ENCODE results near the gene FAM131B.

The FAM131B gene

GRCh38 chr7:143354965-143355364 lies 7.5 kb downstream of the FAM131B start:
- H3K4me3 ChIP-seq (replicated peaks; ENCODE audit: low read depth, low read length), result no peak overlapping the region
- no peak for DNase-seq (ENCODE audit: low read depth)
- TF ChIP-seq, protein P1, sequence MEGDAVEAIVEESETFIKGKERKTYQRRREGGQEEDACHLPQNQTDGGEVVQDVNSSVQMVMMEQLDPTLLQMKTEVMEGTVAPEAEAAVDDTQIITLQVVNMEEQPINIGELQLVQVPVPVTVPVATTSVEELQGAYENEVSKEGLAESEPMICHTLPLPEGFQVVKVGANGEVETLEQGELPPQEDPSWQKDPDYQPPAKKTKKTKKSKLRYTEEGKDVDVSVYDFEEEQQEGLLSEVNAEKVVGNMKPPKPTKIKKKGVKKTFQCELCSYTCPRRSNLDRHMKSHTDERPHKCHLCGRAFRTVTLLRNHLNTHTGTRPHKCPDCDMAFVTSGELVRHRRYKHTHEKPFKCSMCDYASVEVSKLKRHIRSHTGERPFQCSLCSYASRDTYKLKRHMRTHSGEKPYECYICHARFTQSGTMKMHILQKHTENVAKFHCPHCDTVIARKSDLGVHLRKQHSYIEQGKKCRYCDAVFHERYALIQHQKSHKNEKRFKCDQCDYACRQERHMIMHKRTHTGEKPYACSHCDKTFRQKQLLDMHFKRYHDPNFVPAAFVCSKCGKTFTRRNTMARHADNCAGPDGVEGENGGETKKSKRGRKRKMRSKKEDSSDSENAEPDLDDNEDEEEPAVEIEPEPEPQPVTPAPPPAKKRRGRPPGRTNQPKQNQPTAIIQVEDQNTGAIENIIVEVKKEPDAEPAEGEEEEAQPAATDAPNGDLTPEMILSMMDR (IDR thresholded peaks at IDR 0.05; ENCODE audit: low read length, missing control alignments), result no peak

GRCh38 chr7:143354376-143354775 lies 8.1 kb downstream of the FAM131B start:
- no peak for DNase-seq (ENCODE audit: low read depth)
- TF ChIP-seq, protein P1 (IDR thresholded peaks at IDR 0.05; ENCODE audit: low read length, missing control alignments), result no peak

DNA sequence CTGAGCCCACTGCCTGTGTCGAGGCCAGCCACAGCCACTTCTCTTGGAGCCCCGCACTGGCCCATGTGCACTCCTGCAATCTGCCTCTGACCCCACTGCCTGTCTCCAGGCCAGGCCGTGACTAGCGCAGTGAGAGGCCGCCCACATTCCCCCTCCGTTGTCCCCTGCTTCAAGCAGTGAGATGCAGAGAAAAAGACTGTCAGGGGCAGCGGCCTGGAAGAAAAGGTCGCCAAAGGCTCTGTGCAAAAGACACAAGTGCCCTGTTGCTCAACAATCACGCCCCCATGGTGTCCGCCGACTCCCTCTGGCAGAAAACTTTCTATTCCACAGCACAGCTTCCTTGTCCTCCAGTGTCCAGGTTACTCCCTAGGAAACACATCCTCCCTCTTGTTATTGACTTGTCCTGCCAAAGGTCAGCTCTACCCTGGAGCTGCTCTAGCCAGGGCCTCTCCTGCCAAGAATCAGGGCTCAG lies 9.9 kb downstream of the FAM131B start:
- TF ChIP-seq, protein P1 (IDR thresholded peaks at IDR 0.05; ENCODE audit: low read length, missing control alignments), result no peak
- DNase-seq (ENCODE audit: low read depth), result no peak
- no peak overlapping the region for H3K4me3 ChIP-seq (replicated peaks; ENCODE audit: low read depth, low read length)

More at GRCh38 chr7:143354376-143354775, 8.1 kb downstream of the FAM131B start:
- H3K4me3 ChIP-seq (replicated peaks; ENCODE audit: low read depth, low read length), result no peak overlapping the region

GRCh38 chr7:143351574-143351973 lies 10.9 kb downstream of the FAM131B start:
- DNase-seq (ENCODE audit: low read depth), result no peak
- no peak overlapping the region for H3K4me3 ChIP-seq (replicated peaks; ENCODE audit: low read depth, low read length)
- TF ChIP-seq, protein P1 (IDR thresholded peaks at IDR 0.05; ENCODE audit: low read length, missing control alignments), result no peak

DNA sequence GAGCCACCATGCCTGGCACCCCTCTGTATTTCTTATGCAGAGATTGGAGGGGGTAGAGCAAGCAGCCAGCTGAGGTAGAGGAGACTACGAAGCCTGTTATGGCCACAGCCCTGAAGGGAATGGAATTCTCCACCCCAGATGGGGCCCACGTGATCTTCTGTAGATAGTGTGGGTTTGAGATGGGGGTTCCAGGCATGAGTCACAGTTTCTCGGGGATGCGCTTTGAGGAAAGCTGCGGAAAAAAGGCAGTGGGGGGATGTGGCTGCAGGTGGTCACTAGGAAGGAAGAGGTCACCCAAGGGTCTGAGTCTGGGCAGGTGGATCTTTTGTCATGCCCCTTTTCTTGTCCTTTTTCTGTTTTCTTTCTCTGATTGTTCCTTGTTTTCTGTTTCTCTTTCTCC lies 11.5 kb downstream of the FAM131B start:
- no peak for DNase-seq (ENCODE audit: low read depth)
- TF ChIP-seq, protein P1 (IDR thresholded peaks at IDR 0.05; ENCODE audit: low read length, missing control alignments), result no peak

GRCh38 chr7:143347950-143348349 lies 14.6 kb downstream of the FAM131B start:
- DNase-seq (ENCODE audit: low read depth), result no peak
- TF ChIP-seq, protein P1 (IDR thresholded peaks at IDR 0.05; ENCODE audit: low read length, missing control alignments), result no peak
- H3K4me3 ChIP-seq (replicated peaks; ENCODE audit: low read depth, low read length), result no peak overlapping the region

More for the DNA sequence above, 11.5 kb downstream of the FAM131B start:
- no peak overlapping the region for H3K4me3 ChIP-seq (replicated peaks; ENCODE audit: low read depth, low read length)

DNA sequence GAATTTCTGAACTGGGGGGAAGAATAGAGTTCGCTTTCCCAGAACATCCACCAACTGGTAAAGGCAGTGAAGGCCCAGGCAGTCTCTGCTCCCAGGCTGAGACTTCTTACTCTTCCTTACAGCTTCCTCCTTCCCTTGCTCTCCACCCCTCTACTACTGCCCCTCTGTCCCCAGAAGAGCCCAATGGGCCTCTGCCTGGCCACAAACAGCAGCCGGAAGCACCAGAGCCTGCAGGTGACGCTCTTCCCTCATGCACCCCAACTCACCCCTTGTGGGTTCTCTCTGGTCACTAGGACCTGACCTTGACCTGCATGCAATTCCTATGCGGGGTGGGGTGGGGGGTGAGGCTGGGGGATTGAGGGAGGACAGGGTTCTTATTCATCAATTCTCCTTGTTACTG lies 16.5 kb downstream of the FAM131B start:
- TF ChIP-seq, protein P1 (IDR thresholded peaks at IDR 0.05; ENCODE audit: low read length, missing control alignments), result no peak
- DNase-seq (ENCODE audit: low read depth), result no peak
- no peak overlapping the region for H3K4me3 ChIP-seq (replicated peaks; ENCODE audit: low read depth, low read length)

All from fibroblast of pulmonary artery (primary cell).